NCI-H2107 (cell line): ENCODE measurements around the gene OR5H14.
A peak's percentile ranks its signal among the peaks of the same experiment; 100 is the strongest.
"Not testable (repeated sequence)": the region's sequence is repeated elsewhere in the genome, so short reads cannot be mapped to it uniquely, and the experiment has no call there.

Experiments
- DNase-seq: peaks from one replicate; lab custom pipeline; 2025; lab: John Stamatoyannopoulos, UW

Gene OR5H14

DNA sequence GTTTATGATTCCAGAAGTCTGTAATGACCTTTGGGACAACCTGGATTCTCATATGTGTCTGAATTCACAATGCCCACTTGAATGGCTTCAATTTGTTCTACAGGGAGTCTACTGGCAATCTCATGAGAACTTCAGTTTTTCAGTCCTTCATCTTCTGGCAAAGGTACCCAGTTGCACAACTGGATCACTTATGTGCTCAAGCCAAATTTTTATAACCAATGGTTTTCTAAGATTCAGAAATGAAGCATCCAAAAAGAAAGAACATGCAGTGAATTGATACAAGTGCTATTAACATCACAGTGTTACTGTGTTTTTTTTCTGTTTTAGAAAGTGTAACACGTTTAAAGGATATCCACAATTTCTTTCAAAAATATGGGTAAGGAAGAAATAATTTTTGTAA, at the start of gene OR5H14:
TSS of gene OR5H14 (plus strand) at position 301 of the 400 bp plus-strand sequence. CDS start 1,907 bp downstream, outside the sequence.
- no peak for DNase-seq

GRCh38 chr3:98099848-98100247, 47.4 kb upstream of the OR5H14 start:
- no peak for DNase-seq

DNA sequence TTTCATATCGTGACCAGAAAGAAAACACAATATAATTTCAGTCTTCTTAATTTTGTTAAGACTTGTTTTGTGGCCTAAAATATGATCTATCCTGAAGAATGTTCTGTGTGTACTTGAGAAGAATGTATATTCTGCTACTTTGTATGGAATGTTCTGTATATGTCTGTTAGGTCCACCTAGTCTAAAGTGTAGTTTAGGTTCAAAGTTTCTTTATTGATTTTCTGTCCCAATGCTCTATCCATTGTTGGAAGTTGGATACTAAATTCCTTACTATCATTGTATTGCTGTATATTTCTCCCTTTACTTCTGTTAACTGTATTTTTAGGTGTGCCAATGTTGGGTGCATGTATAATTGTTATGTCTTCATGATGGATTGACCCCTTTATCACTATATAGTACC, 39.1 kb upstream of the OR5H14 start:
- no peak for DNase-seq

- no peak for DNase-seq
These were observed 37.3 kb upstream of the OR5H14 start for GRCh38 chr3:98109807-98110549.

DNA sequence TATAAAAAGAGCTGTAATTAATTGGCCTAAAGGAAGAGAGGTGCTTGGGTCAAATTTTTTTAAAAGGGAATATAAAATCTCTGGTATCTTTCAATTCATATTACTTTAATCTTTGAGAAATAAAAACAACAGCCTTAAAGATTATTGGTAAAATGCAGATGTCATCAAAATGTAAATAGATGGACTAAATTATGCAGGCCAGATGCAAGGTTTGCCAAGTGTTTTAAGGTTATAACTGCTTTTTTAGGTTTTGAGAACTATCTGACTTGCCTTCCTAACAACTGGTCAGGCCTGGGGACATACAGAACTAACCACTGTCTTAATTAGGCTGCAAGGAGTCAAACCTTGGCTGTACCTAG, 36.8 kb upstream of the OR5H14 start:
- DNase-seq, result no peak

- DNase-seq, result no peak
These were observed 33.0 kb upstream of the OR5H14 start for GRCh38 chr3:98114264-98114663.

GRCh38 chr3:98115717-98116116, 31.6 kb upstream of the OR5H14 start:
- DNase-seq, result no peak

GRCh38 chr3:98130421-98130820, 16.9 kb upstream of the OR5H14 start, which contains the start of gene OR5H1:
Gene OR5H1, plus strand, starts transcription at chr3:98130721. Its CDS starts 1,977 bp downstream, at chr3:98132698.
- no peak for DNase-seq

DNA sequence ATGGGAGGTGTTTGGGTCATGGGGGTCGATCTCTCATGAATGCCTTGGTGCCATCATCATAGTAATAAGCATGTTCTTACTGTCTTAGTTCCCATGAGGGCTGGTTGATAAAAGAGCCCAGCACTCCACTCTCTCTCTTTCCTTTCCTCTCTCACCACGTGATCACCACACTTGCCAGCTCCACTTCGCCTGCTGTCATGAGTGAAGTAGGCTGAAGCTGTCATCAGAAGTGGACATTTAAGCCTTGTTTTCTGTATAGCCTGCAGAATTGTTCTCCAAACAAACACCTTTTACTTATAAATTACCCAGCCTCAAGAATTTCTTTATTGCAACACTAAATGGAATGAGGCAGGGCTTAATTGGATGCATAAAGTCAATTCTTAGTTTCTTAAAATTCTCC, 10.6 kb upstream of the OR5H14 start:
- DNase-seq, result no peak

- not testable (repeated sequence) for DNase-seq
These were observed 9.3 kb upstream of the OR5H14 start for GRCh38 chr3:98137826-98138557.

GRCh38 chr3:98140531-98140930, 6.7 kb upstream of the OR5H14 start:
- DNase-seq, result no peak

- no peak for DNase-seq
These were observed 1.5 kb downstream of the OR5H14 start for GRCh38 chr3:98148751-98149150.

GRCh38 chr3:98149456-98149855, 2.2 kb downstream of the OR5H14 start:
- DNase-seq, result not testable (repeated sequence)

- DNase-seq, result no peak
These were observed 4.0 kb downstream of the OR5H14 start for GRCh38 chr3:98151241-98151640.

DNA sequence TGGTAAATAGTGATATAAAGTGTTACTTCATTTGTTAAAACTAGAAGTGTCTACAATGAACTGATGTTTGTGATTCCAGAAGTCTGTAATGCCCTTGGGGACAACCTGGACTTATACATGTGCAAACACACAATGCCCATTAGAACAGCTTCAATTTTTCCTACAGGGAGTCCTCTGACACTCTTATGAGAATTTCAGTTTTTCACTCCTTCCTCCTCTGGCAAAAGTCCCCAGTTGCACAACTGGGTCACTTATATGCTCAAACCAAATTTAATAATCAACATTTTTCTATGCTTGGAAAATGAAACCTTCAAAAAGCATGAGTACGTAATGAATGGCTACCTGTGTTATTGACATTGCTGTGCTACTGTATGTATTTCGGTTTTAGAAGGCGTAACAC, 19.1 kb downstream of the OR5H14 start, which contains the start of gene OR5H15:
TSS of gene OR5H15 (plus strand) at position 301 of the 400 bp plus-strand sequence. CDS start 2,004 bp downstream, outside the sequence.
- DNase-seq, result no peak

DNA sequence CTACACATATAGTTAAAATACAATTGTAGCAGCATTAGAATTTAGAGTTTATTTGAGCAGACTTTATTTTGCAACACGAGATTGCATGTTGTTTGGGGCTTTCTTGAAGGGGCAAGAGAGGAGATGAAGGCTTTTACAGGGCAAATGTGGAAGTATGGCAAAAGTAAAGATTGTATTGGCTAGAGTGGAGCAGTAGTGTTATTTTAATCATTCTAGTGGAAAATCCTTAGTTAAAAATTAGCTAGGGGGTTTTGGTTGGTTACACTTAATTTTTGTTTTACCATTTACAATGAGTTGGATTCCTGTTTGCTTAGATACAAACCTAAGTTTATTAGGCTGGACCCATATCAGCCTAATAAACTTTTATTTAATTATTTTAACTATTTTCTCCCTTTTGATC, 23.8 kb downstream of the OR5H14 start:
- no peak for DNase-seq

- DNase-seq, result peak; percentile 1
These were observed 25.3 kb downstream of the OR5H14 start for GRCh38 chr3:98172621-98173020.

- no peak for DNase-seq
These were observed 33.1 kb downstream of the OR5H14 start for GRCh38 chr3:98180319-98180890.

GRCh38 chr3:98182196-98182595, 34.9 kb downstream of the OR5H14 start:
- no peak for DNase-seq

GRCh38 chr3:98185180-98185579, 37.9 kb downstream of the OR5H14 start:
- no peak for DNase-seq

DNA sequence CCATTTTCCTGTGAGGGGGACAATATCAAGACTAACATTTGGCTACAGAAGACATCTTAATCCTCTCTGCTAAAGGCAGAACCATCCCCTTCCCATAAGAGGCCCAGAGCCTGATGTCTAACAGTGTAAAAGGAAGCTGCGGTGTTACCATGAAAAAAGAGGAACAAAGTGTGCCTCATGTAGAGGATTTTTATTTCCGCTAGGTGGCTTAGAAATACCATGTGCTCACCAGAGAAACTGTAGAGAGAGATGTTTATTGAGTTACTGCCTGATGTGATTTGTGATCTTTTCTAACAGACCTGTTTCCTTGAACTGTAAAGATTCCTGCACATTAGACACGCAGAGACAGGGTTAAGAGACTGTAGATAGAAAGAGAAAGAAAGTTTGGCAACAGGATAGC, 41.3 kb downstream of the OR5H14 start:
- DNase-seq, result no peak

- DNase-seq, result not testable (repeated sequence)
These were observed 43.6 kb downstream of the OR5H14 start for GRCh38 chr3:98190911-98191310.

GRCh38 chr3:98196293-98196692, 49.0 kb downstream of the OR5H14 start:
- DNase-seq, result not testable (repeated sequence)
